NCI-H748 (cell line): ENCODE results near the gene RNASEH2A.

Experiments used
- DNase-seq: peaks from one replicate; lab custom pipeline; 2025; ENCODE audit not compliant: unreplicated experiment; lab: John Stamatoyannopoulos, UW

The RNASEH2A gene

GRCh38 chr19:12847159-12848139, 41.1 kb downstream of the RNASEH2A start:
- DNase-seq, result peak; percentile 66

GRCh38 chr19:12856653-12857052, 50.3 kb downstream of the RNASEH2A start:
- no peak for DNase-seq

- no peak for DNase-seq
Observed at GRCh38 chr19:12858041-12858928, 51.9 kb downstream of the RNASEH2A start.

GRCh38 chr19:12859546-12859945, 53.2 kb downstream of the RNASEH2A start:
- no peak for DNase-seq
